ENCODE results near the gene TTC34. TPM values are rescaled to one million over a fixed set of nuclear protein-coding genes. Genes with fewer than 3 reads are reported as not detected.
"Not testable (repeated sequence)": the region's sequence is repeated elsewhere in the genome, so short reads cannot be mapped to it uniquely, and the experiment has no call there.

The TTC34 gene
- polyA plus RNA-seq, 1 of the 3 experiments (the other 2 are of a cell fraction) = 0.16 TPM

- H2AFZ ChIP-seq (ENCODE audit: low read depth) = no peak overlapping the region
- no peaks in the 10 kb centered on the region for H3F3A ChIP-seq (replicated peaks; ENCODE audit: insufficient read depth)
- no peaks in the 10 kb centered on the region for H3K9me3 ChIP-seq
- TF ChIP-seq POLR2AphosphoS5 (IDR thresholded peaks at IDR 0.05; ENCODE audit: low read depth, low read length) = no peak
- no peak for TF ChIP-seq FOSL2 (IDR thresholded peaks at IDR 0.05; ENCODE audit: borderline replicate concordance, low read depth)
- TF ChIP-seq, protein P1, sequence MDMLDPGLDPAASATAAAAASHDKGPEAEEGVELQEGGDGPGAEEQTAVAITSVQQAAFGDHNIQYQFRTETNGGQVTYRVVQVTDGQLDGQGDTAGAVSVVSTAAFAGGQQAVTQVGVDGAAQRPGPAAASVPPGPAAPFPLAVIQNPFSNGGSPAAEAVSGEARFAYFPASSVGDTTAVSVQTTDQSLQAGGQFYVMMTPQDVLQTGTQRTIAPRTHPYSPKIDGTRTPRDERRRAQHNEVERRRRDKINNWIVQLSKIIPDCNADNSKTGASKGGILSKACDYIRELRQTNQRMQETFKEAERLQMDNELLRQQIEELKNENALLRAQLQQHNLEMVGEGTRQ (IDR thresholded peaks at IDR 0.05; ENCODE audit: borderline replicate concordance, low read depth, low read length) = no peak
- TF ChIP-seq RXRA (IDR thresholded peaks at IDR 0.05; ENCODE audit: borderline replicate concordance, low read depth) = no peak
- TF ChIP-seq TCF12 (IDR thresholded peaks at IDR 0.05) = no peak
- no peak for TF ChIP-seq SMC3 (IDR thresholded peaks at IDR 0.05; ENCODE audit: low read depth, low read length)
- TF ChIP-seq GABPA (IDR thresholded peaks at IDR 0.05; ENCODE audit: low read depth) = no peak
- no peak for TF ChIP-seq FOXM1 (IDR thresholded peaks at IDR 0.05; ENCODE audit: low read depth)
- TF ChIP-seq SIN3A (IDR thresholded peaks at IDR 0.05; ENCODE audit: borderline replicate concordance, low read depth, low read length) = no peak
- no peak for TF ChIP-seq FOXJ3 (CRISPR knock-in tag; IDR thresholded peaks at IDR 0.05)
- no peak for TF ChIP-seq MEF2A (IDR thresholded peaks at IDR 0.05; ENCODE audit: borderline replicate concordance, low read depth)
- DNase-seq = no peak
- no peaks in the 10 kb centered on the region for H3K9me2 ChIP-seq
- H4K20me1 ChIP-seq (ENCODE audit: insufficient read depth) = no peaks in the 10 kb centered on the region
- no peaks in the 10 kb centered on the region for H3K79me2 ChIP-seq (ENCODE audit: insufficient read depth)
- WGBS (ENCODE audit: low lambda C conversion rate) = 0% methylated on average over 1 of the region's 12 CpGs
- no peaks in the 10 kb centered on the region for H3K36me3 ChIP-seq (replicated peaks in 1 of 2; ENCODE audit: control insufficient read depth in 1 of 2, insufficient read depth in 2 of 2, low read length in 1 of 2)
- no peak overlapping the region for H3K4me3 ChIP-seq (ENCODE audit: low read depth in 2 of 2, low read length in 1 of 2)
- no peaks in the 10 kb centered on the region for H3K4me1 ChIP-seq (ENCODE audit: control insufficient read depth in 1 of 2, insufficient read depth in 2 of 2, low read depth in 1 of 2, low read length in 1 of 2)
- H3K27ac ChIP-seq (ENCODE audit: low read depth in 2 of 2, low read length in 1 of 2) = no peak overlapping the region
- H3K4me2 ChIP-seq = no peak overlapping the region
- peaks cover 8% of the 10 kb centered on the region; the same call in 1 of the 2 replicates for H3K27me3 ChIP-seq (ENCODE audit: insufficient read depth)
- CTCF ChIA-PET = interaction anchor here (1.0 to 2.1 kb wide), 2 partner anchors 8 to 14 kb away, joined by 5 to 8 read pairs; no protein-coding TSS in a partner anchor
- no peak overlapping the region for H3K9ac ChIP-seq
- POLR2A ChIA-PET = no interaction called here
These were observed 838 bp downstream of the TTC34 start for GRCh38 chr1:2800664-2801045.

DNA sequence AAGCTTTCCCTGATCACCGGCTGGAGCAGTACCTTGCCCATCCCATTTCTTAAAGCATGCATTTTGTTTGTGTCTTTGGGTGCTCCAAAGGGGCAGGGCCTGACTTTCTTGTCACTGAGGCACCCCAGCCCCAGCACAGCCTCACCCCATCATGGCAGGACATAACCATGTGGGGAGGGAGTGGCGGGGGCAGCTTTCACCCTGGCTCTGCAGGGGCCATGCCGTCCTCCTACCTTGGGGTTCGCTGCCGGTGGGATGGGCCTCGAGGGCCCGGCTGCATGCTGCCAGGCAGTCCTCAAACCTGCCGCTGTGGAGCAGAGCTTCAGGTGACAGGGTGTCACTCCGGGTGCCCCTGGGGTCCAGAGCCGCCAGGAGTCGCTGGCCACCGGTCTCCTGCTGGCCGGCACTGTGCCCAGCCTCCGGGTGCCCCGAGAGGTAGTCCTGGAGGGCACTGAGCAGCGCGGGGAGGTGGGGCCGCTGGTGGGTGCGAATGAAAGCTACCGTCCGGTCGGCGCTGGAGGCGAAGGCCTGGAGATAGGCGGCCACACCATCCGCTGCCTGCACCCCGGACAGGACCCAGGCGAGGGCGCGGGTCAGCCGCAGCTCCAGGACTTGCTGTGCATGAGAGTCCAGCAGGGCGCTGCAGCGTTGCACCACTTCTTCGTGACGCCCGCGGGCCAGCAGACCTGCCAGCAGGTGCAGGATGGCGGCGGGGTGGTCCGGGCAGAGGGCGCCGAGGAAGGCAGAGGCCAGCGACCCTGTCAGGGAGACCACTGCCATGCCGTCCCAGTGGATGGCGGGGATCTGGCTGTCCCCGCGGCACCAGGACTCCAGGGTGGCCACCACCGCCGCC is 1.5 kb downstream of the TTC34 start:
- H3K9me3 ChIP-seq = no peaks in the 10 kb centered on the region
- H3K27ac ChIP-seq (ENCODE audit: low read depth in 2 of 2, low read length in 1 of 2) = no peak overlapping the region
- ChIA-PET CTCF (interaction anchor here (1.0 to 2.1 kb wide), 2 partner anchors 8 to 14 kb away, joined by 5 to 8 read pairs; no protein-coding TSS in a partner anchor), POLR2A (no interaction called here)
- DNase-seq = no peak
- TF ChIP-seq MAX (IDR thresholded peaks at IDR 0.05; ENCODE audit: low read depth) = no peak
- TF ChIP-seq RXRA (IDR thresholded peaks at IDR 0.05; ENCODE audit: borderline replicate concordance, low read depth) = no peak
- no peak for TF ChIP-seq EZH2phosphoT487 (IDR thresholded peaks at IDR 0.05; ENCODE audit: borderline replicate concordance, low read depth)
- TF ChIP-seq FOSL2 (IDR thresholded peaks at IDR 0.05; ENCODE audit: borderline replicate concordance, low read depth) = no peak
- no peak for TF ChIP-seq YY1 (IDR thresholded peaks at IDR 0.05; ENCODE audit: low read depth)
- no peak for TF ChIP-seq FOXJ3 (CRISPR knock-in tag; IDR thresholded peaks at IDR 0.05)
- no peak for TF ChIP-seq SIN3A (IDR thresholded peaks at IDR 0.05; ENCODE audit: borderline replicate concordance, low read depth, low read length)
- no peak overlapping the region for H3K9ac ChIP-seq
- H3K4me3 ChIP-seq (ENCODE audit: low read depth in 2 of 2, low read length in 1 of 2) = no peak overlapping the region
- H3K36me3 ChIP-seq (replicated peaks in 1 of 2; ENCODE audit: control insufficient read depth in 1 of 2, insufficient read depth in 2 of 2, low read length in 1 of 2) = no peaks in the 10 kb centered on the region
- no peaks in the 10 kb centered on the region for H4K20me1 ChIP-seq (ENCODE audit: insufficient read depth)
- no peaks in the 10 kb centered on the region for H3K79me2 ChIP-seq (ENCODE audit: insufficient read depth)
- no peak overlapping the region for H2AFZ ChIP-seq (ENCODE audit: low read depth)
- no peaks in the 10 kb centered on the region for H3F3A ChIP-seq (replicated peaks; ENCODE audit: insufficient read depth)
- no peak overlapping the region for H3K4me2 ChIP-seq
- H3K4me1 ChIP-seq (ENCODE audit: control insufficient read depth in 1 of 2, insufficient read depth in 2 of 2, low read depth in 1 of 2, low read length in 1 of 2) = no peaks in the 10 kb centered on the region
- WGBS (ENCODE audit: low lambda C conversion rate) = 0% methylated on average over 3 of the region's 49 CpGs
- 0 out of 2 replicates have a peak, but pooled peaks cover 4% of the 10 kb centered on the region for H3K27me3 ChIP-seq (ENCODE audit: insufficient read depth)
- no peaks in the 10 kb centered on the region for H3K9me2 ChIP-seq

DNA sequence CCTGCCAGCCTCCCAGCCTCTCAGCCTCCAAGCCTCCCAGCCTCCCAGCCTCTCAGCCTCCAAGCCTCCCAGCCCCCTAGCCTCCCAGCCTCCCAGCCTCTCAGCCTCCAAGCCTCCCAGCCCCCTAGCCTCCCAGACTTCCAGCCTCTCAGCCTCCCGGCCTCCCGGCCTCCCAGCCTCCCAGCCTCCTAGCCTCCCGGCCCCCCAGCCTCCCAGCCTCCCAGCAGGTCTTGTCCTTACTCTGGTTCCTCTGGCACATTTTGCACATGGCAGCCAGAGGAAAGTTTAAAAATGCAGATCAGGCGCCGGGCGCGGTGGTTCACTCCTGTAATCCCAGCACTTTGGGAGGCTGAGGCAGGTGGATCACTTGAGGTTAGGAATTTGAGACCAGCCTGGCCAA is 2.5 kb downstream of the TTC34 start:
- H3K27ac ChIP-seq (ENCODE audit: low read depth in 2 of 2, low read length in 1 of 2); H3K27me3 ChIP-seq (ENCODE audit: insufficient read depth); H3K4me2 ChIP-seq; H3K4me3 ChIP-seq (ENCODE audit: low read depth in 2 of 2, low read length in 1 of 2); DNase-seq; H2AFZ ChIP-seq (ENCODE audit: low read depth); H3K36me3 ChIP-seq (replicated peaks in 1 of 2; ENCODE audit: control insufficient read depth in 1 of 2, insufficient read depth in 2 of 2, low read length in 1 of 2); H3F3A ChIP-seq (replicated peaks; ENCODE audit: insufficient read depth); POLR2A ChIA-PET; H3K9ac ChIP-seq; H4K20me1 ChIP-seq (ENCODE audit: insufficient read depth); H3K79me2 ChIP-seq (ENCODE audit: insufficient read depth); H3K9me3 ChIP-seq; H3K9me2 ChIP-seq; H3K4me1 ChIP-seq (ENCODE audit: control insufficient read depth in 1 of 2, insufficient read depth in 2 of 2, low read depth in 1 of 2, low read length in 1 of 2): not testable (repeated sequence)
- CTCF ChIA-PET = interaction anchor here (1.1 to 2.1 kb wide), 2 partner anchors 12 kb away, joined by 6 to 8 read pairs; no protein-coding TSS in a partner anchor
- 61% methylated on average over 7 of the region's 7 CpGs for WGBS (ENCODE audit: low lambda C conversion rate)
